Colonic mucosa (tissue), 4 donors: Measurements from ENCODE around the gene TNFSF13. TPM values are rescaled to one million over a fixed set of nuclear protein-coding genes. Genes with fewer than 3 reads are reported as not detected.

Source experiments
- DNase-seq: peaks from one replicate; pipeline ENCODE4 v3.0.0-alpha.2; 2020
- H3K27ac ChIP-seq: fragments of 200-600 bp; one replicate; pipeline ENCODE4 v1.8.0; 2021
- H3K27me3 ChIP-seq: fragments of 200-600 bp; one replicate; pipeline ENCODE4 v1.8.0; 2021
- H3K36me3 ChIP-seq: fragments of 200-600 bp; one replicate; pipeline ENCODE4 v1.8.0; 2021
- H3K4me1 ChIP-seq: fragments of 200-600 bp; one replicate; pipeline ENCODE4 v1.8.0; 2021; ENCODE audit warnings: mild to moderate bottlenecking
- H3K4me3 ChIP-seq: fragments of 200-600 bp; one replicate; pipeline ENCODE4 v1.8.0; 2021
- H3K9ac ChIP-seq, 2 donors: one replicate each; pipeline ENCODE4 v1.7.0; 2013; ENCODE audit warnings: control low read depth in 2 of 2, low read depth in 2 of 2, low read length in 2 of 2
- H3K9me3 ChIP-seq: fragments of 200-600 bp; one replicate; pipeline ENCODE4 v1.8.0; 2021
- intact Hi-C: fragments of 100-400 bp; cut with DNase I; formaldehyde crosslinking; loops from one replicate; pipeline ENCODE4 v1.14.1; 2022
- total RNA-seq, 2 donors: library from RNA; stranded (reverse); fragmentation: NEBNext Ultra II Directional in 1 of 2; extraction: Animal tissue kit (Norgen Biotek cat#: 25700) in 1 of 2; gene quantifications; one replicate each; pipeline ENCODE4 v1.2.1, GENCODE V29; 2021
- TF ChIP-seq, protein P1 (sequence below): fragments of 200-600 bp; IDR thresholded peaks from one replicate; pipeline ENCODE4 v1.8.0; 2022; ENCODE audit warnings: antibody characterized with exemption, mild to moderate bottlenecking
- donor health status: healthy.
- donor health status: DM: no; HTN: no; CAD: no.
- donor health status: DM: no; HTN: no; CAD: no.

Gene TNFSF13
- total RNA-seq, 2 donors from 2014 or later = 67.5 to 125 TPM

DNA sequence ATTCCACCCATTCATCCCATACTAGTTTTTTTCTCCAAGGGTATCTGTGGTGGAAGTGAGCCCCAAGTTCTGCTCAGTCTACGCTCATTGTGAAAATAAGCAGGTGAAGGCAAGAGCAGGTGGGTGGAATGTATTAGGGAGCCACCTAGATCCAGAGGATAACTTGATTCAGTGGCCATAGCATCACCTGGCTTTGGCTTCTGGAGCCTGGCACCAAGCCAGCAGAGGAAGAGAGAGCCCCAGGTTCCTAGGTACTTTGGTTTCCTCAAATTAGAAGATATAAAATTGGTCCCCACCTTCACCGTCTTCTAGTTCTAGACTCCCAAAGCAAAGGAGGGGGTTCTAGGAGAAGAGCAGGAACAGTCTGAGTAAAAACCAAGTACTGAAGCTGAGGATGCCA, 52.1 kb downstream of the TNFSF13 start:
- no peak overlapping the region for H3K9ac ChIP-seq
- H3K36me3 ChIP-seq = no peaks in the 10 kb centered on the region
- TF ChIP-seq, protein P1, sequence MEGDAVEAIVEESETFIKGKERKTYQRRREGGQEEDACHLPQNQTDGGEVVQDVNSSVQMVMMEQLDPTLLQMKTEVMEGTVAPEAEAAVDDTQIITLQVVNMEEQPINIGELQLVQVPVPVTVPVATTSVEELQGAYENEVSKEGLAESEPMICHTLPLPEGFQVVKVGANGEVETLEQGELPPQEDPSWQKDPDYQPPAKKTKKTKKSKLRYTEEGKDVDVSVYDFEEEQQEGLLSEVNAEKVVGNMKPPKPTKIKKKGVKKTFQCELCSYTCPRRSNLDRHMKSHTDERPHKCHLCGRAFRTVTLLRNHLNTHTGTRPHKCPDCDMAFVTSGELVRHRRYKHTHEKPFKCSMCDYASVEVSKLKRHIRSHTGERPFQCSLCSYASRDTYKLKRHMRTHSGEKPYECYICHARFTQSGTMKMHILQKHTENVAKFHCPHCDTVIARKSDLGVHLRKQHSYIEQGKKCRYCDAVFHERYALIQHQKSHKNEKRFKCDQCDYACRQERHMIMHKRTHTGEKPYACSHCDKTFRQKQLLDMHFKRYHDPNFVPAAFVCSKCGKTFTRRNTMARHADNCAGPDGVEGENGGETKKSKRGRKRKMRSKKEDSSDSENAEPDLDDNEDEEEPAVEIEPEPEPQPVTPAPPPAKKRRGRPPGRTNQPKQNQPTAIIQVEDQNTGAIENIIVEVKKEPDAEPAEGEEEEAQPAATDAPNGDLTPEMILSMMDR = no peak
- H3K4me1 ChIP-seq = peaks cover 8% of the 10 kb centered on the region
- H3K27me3 ChIP-seq = no peaks in the 10 kb centered on the region
- H3K27ac ChIP-seq = no peak overlapping the region
- H3K9me3 ChIP-seq = no peaks in the 10 kb centered on the region
- intact Hi-C loops = no loop called here
- DNase-seq = no peak
- no peak overlapping the region for H3K4me3 ChIP-seq

Other genes with a start within 250 kb of the TNFSF13 start
- 10 to 100 TPM; 53.8 to 85.7 TPM for gene GPS2, start 243.4 kb upstream of the TNFSF13 start, total RNA-seq
- gene NEURL4, start 229.4 kb upstream of the TNFSF13 start, total RNA-seq = 10 to 100 TPM; 30.2 to 55.8 TPM
- 10 to 100 TPM in 1 of 2 donors, 1 to 10 TPM in 1; 7.4 to 12.1 TPM for gene ACAP1, start 222.2 kb upstream of the TNFSF13 start, total RNA-seq
- 10 to 100 TPM in 1 of 2 donors, 1 to 10 TPM in 1; 5.6 to 12.6 TPM for gene KCTD11, start 206.6 kb upstream of the TNFSF13 start, total RNA-seq
- not detected for gene TMEM95, start 203.6 kb upstream of the TNFSF13 start, total RNA-seq
- 10 to 100 TPM; 18.0 to 22.6 TPM for gene TNK1, start 177.7 kb upstream of the TNFSF13 start, total RNA-seq
- 10 to 100 TPM; 11.0 to 12.0 TPM for gene PLSCR3, start 164.2 kb upstream of the TNFSF13 start, total RNA-seq
- gene TMEM256, start 154.7 kb upstream of the TNFSF13 start, total RNA-seq = 100 to 1,000 TPM in 1 of 2 donors, 10 to 100 TPM in 1; 88.2 to 101 TPM
- gene NLGN2, start 150.9 kb upstream of the TNFSF13 start, total RNA-seq = 1 to 10 TPM; 2.5 to 5.0 TPM
- gene SPEM1, start 138.4 kb upstream of the TNFSF13 start, total RNA-seq = not detected
- not detected for gene SPEM2, start 133.1 kb upstream of the TNFSF13 start, total RNA-seq
- gene SPEM3, start 129.9 kb upstream of the TNFSF13 start, total RNA-seq = not detected
- gene TMEM102, start 123.3 kb upstream of the TNFSF13 start, total RNA-seq = 10 to 100 TPM; 20.4 to 20.6 TPM
- gene FGF11, start 119.2 kb upstream of the TNFSF13 start, total RNA-seq = 1 to 10 TPM; 1.2 to 1.6 TPM
- 1 to 10 TPM; 4.3 to 6.1 TPM for gene CHRNB1, start 113.7 kb upstream of the TNFSF13 start, total RNA-seq
- gene ZBTB4, start 79.1 kb upstream of the TNFSF13 start, total RNA-seq = 10 to 100 TPM; 12.9 to 26.7 TPM
- gene SLC35G6, start 77.3 kb upstream of the TNFSF13 start, total RNA-seq = not detected
- 100 to 1,000 TPM in 1 of 2 donors, 10 to 100 TPM in 1; 73.5 to 137 TPM for gene POLR2A, start 74.4 kb upstream of the TNFSF13 start, total RNA-seq
- 10 to 100 TPM; 11.4 to 18.3 TPM for gene TNFSF12, start 9.7 kb upstream of the TNFSF13 start, total RNA-seq
- 10 to 100 TPM; 25.7 to 56.6 TPM for gene SENP3, start 3.2 kb downstream of the TNFSF13 start, total RNA-seq
- 10 to 100 TPM; 37.7 to 56.6 TPM for gene CD68, start 20.9 kb downstream of the TNFSF13 start, total RNA-seq
- gene MPDU1, start 25.1 kb downstream of the TNFSF13 start, total RNA-seq = 100 to 1,000 TPM in 1 of 2 donors, 10 to 100 TPM in 1; 80.1 to 111 TPM
- 1 to 10 TPM in 1 of 2 donors, under 1 TPM in 1; 0.61 to 1.0 TPM for gene SOX15, start 31.3 kb downstream of the TNFSF13 start, total RNA-seq
- gene FXR2, start 56.1 kb downstream of the TNFSF13 start, total RNA-seq = 10 to 100 TPM; 24.9 to 27.4 TPM
- 10 to 100 TPM; 55.3 to 77.3 TPM for gene SAT2, start 69.1 kb downstream of the TNFSF13 start, total RNA-seq
- under 1 TPM; 0.42 to 0.64 TPM for gene SHBG, start 71.4 kb downstream of the TNFSF13 start, total RNA-seq
- gene ATP1B2, start 92.2 kb downstream of the TNFSF13 start, total RNA-seq = 1 to 10 TPM in 1 of 2 donors, under 1 TPM in 1; 0.54 to 1.4 TPM
- gene TP53, start 128.7 kb downstream of the TNFSF13 start, total RNA-seq = 10 to 100 TPM; 64.3 to 90.0 TPM
- 10 to 100 TPM in 1 of 2 donors, 1 to 10 TPM in 1; 6.0 to 22.6 TPM for gene WRAP53, start 129.7 kb downstream of the TNFSF13 start, total RNA-seq
- gene EFNB3, start 146.5 kb downstream of the TNFSF13 start, total RNA-seq = under 1 TPM; 0.42 to 0.82 TPM
- under 1 TPM; 0.32 to 0.62 TPM for gene DNAH2, start 159.0 kb downstream of the TNFSF13 start, total RNA-seq